IMR-90 (cell line): Measurements from ENCODE around the gene EFHD2.

Experiments used
- BHLHE40 ChIP-seq: fragments of 150-350 bp; IDR thresholded peaks from 2 replicates; pipeline ENCODE4 v1.6.1; 2016; ENCODE audit warnings: mild to moderate bottlenecking, low read depth, low read length
- CEBPB ChIP-seq: IDR thresholded peaks from 2 replicates; pipeline ENCODE4 v1.6.1; 2012; ENCODE audit warnings: low read depth, low read length, improper control_type of control experiment
- CHD1 ChIP-seq: IDR thresholded peaks from 2 replicates; pipeline ENCODE4 v1.6.1; 2012; ENCODE audit warnings: low read depth, low read length, improper control_type of control experiment
- NFE2L2 ChIP-seq: fragments of 150-350 bp; IDR thresholded peaks from 2 replicates; pipeline ENCODE4 v1.6.1; 2016; ENCODE audit warnings: low read depth, mild to moderate bottlenecking, low read length
- POLR2A ChIP-seq: IDR thresholded peaks from 2 replicates; pipeline ENCODE4 v1.6.1; 2012; ENCODE audit warnings: mild to moderate bottlenecking, low read depth, low read length
- RAD21 ChIP-seq: IDR thresholded peaks from 2 replicates; pipeline ENCODE4 v1.6.1; 2012; ENCODE audit warnings: low read length, improper control_type of control experiment
- SMC3 ChIP-seq: fragments of 150-350 bp; IDR thresholded peaks from 2 replicates; pipeline ENCODE4 v1.6.1; 2016; ENCODE audit warnings: low read depth, mild to moderate bottlenecking, antibody characterized with exemption, low read length, moderate library complexity
- TF ChIP-seq, protein P1 (sequence below): conservative IDR thresholded peaks from 2 replicates; pipeline ENCODE4 v1.5.1; 2012; ENCODE audit warnings: mild to moderate bottlenecking, low read depth, low read length, improper control_type of control experiment
- TF ChIP-seq, protein P2 (sequence below): fragments of 150-350 bp; IDR thresholded peaks from 2 replicates; pipeline ENCODE4 v1.6.1; 2016; ENCODE audit warnings: low read depth, mild to moderate bottlenecking, low read length, moderate library complexity, borderline replicate concordance

DNA sequence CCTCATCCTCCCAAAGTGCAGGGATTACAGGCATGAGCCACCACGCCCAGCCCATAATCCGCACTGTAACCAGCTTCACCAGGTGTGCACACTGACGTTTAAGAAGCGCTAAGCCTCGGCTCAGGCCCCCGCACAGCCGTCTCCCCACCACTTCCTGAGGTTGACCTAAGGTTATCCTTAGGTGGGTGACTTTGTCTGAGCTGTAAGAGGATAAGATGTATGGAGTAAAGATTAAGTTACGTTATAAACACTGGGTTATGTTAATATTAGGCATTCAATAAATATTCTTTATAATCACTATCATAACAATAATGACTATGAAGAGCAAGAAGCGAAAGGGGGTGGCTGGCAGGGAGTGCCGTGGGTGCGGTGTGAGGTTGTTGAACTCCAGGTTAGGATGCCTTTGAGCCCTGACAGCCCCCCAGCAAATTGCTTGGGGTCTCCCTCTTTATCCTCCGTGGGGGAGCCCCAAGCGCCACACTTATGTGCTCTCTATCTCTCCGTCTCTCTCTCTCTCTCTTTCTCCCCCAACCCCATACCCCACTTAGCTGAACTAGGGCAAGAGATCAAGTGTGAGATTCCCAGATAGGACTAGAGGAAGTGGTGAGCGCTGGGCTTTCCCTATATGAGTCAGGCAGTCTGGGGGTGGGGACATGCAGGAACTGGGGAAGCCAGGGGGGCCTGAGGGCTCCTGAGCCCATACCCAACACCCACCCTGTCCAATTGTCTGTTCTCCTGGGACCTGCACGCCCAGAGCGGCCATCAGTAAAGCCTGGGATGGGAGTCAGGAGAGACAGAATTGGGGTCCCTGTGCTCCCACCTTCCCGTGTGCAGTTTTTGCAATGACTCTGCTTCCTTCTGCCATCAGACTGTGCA, 7.6 kb downstream of the EFHD2 start:
- TF ChIP-seq RAD21: no peak
- TF ChIP-seq POLR2A: no peak
- TF ChIP-seq, protein P1, sequence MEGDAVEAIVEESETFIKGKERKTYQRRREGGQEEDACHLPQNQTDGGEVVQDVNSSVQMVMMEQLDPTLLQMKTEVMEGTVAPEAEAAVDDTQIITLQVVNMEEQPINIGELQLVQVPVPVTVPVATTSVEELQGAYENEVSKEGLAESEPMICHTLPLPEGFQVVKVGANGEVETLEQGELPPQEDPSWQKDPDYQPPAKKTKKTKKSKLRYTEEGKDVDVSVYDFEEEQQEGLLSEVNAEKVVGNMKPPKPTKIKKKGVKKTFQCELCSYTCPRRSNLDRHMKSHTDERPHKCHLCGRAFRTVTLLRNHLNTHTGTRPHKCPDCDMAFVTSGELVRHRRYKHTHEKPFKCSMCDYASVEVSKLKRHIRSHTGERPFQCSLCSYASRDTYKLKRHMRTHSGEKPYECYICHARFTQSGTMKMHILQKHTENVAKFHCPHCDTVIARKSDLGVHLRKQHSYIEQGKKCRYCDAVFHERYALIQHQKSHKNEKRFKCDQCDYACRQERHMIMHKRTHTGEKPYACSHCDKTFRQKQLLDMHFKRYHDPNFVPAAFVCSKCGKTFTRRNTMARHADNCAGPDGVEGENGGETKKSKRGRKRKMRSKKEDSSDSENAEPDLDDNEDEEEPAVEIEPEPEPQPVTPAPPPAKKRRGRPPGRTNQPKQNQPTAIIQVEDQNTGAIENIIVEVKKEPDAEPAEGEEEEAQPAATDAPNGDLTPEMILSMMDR: no peak
- TF ChIP-seq CEBPB: no peak
- TF ChIP-seq, protein P2, sequence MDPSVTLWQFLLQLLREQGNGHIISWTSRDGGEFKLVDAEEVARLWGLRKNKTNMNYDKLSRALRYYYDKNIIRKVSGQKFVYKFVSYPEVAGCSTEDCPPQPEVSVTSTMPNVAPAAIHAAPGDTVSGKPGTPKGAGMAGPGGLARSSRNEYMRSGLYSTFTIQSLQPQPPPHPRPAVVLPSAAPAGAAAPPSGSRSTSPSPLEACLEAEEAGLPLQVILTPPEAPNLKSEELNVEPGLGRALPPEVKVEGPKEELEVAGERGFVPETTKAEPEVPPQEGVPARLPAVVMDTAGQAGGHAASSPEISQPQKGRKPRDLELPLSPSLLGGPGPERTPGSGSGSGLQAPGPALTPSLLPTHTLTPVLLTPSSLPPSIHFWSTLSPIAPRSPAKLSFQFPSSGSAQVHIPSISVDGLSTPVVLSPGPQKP: no peak
- TF ChIP-seq NFE2L2: 0 out of 2 replicates have a peak, but pooled peaks have one; percentile 8
- no peak for TF ChIP-seq CHD1
- TF ChIP-seq SMC3: no peak
- TF ChIP-seq BHLHE40: no peak; the same call in 1 of the 2 replicates
